VCaP (cell line): ENCODE data around the gene NCAPG.
A peak's percentile ranks its signal among the peaks of the same experiment; 100 is the strongest.

Experiments
- H3K27ac ChIP-seq: fragments of 450-650 bp; 2 replicates; pipeline ENCODE4 v1.5.1; 2017
- CTCF ChIP-seq: fragments of 450-650 bp; conservative IDR thresholded peaks from 2 replicates; pipeline ENCODE4 v1.5.1; 2017; ENCODE audit warnings: mild to moderate bottlenecking, moderate library complexity

NCAPG gene

GRCh38 chr4:17780501-17781299 lies 30.1 kb upstream of the NCAPG start:
- TF ChIP-seq CTCF, result no peak
- H3K27ac ChIP-seq, result peak overlapping the region; percentile 44; the same call in 1 of the 2 replicates

- no peak for TF ChIP-seq CTCF
Observed at GRCh38 chr4:17781300-17782287, 29.2 kb upstream of the NCAPG start, which contains the start of gene FAM184B. Gene FAM184B (minus strand): TSS chr4:17781621. CDS start chr4:17781299, 322 bp downstream.

GRCh38 chr4:17785858-17786257 lies 24.9 kb upstream of the NCAPG start:
- TF ChIP-seq CTCF, result peak; percentile 68
- no peak overlapping the region for H3K27ac ChIP-seq

More at GRCh38 chr4:17781300-17782287, 29.2 kb upstream of the NCAPG start, which contains the start of gene FAM184B:
- peak within 1 kb of the TSS; percentile 44; the same call in 1 of the 2 replicates for H3K27ac ChIP-seq

GRCh38 chr4:17786567-17786966 lies 24.2 kb upstream of the NCAPG start:
- no peak for TF ChIP-seq CTCF
- H3K27ac ChIP-seq, result no peak overlapping the region

GRCh38 chr4:17787315-17787714 lies 23.5 kb upstream of the NCAPG start:
- H3K27ac ChIP-seq, result no peak overlapping the region
- no peak for TF ChIP-seq CTCF

GRCh38 chr4:17788956-17789355 lies 21.8 kb upstream of the NCAPG start:
- no peak for TF ChIP-seq CTCF
- no peak overlapping the region for H3K27ac ChIP-seq

- TF ChIP-seq CTCF, result no peak
- H3K27ac ChIP-seq, result no peak overlapping the region
Observed at GRCh38 chr4:17794730-17795129, 16.0 kb upstream of the NCAPG start.
